KBM-7 (cell line): ENCODE data around the gene OOSP4B.
"Not testable (repeated sequence)": the region's sequence is repeated elsewhere in the genome, so short reads cannot be mapped to it uniquely, and the experiment has no call there.

Experiments
- DNase-seq: peaks from one replicate; pipeline ENCODE4 v3.0.0-alpha.2; 2015
- in situ Hi-C: fragments of 300-500 bp; cut with MboI; formaldehyde crosslinking; loops from 2 replicates; pipeline ENCODE4 v1.14.3; 2020; ENCODE audit warnings: low sequenced_read_pairs, low pct_unique_long_range_greater_than_20kb, mixed read lengths

The OOSP4B gene

DNA sequence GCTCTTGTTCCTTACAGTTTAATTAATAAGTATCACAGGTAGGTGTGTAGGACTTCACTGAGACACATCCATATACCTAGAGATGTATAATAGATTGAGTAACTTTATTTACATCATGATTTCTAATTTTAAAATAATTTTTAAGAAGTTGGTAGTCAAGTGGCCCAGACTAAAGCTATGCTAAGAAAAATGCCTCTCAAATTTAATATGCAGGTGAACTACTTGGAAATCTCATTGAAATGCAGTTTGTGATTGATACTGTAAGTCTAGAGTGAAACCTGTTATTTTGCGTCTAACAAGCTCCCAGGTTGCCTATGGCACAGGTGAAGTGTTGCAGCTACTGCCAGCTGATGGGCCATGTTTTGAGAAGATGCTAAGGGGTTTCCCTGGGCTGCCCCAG, at the start of gene OOSP4B:
TSS of gene OOSP4B (plus strand) at position 301 of the 400 bp plus-strand sequence.
- DNase-seq: no peak
- in situ Hi-C loops: no loop called here

DNA sequence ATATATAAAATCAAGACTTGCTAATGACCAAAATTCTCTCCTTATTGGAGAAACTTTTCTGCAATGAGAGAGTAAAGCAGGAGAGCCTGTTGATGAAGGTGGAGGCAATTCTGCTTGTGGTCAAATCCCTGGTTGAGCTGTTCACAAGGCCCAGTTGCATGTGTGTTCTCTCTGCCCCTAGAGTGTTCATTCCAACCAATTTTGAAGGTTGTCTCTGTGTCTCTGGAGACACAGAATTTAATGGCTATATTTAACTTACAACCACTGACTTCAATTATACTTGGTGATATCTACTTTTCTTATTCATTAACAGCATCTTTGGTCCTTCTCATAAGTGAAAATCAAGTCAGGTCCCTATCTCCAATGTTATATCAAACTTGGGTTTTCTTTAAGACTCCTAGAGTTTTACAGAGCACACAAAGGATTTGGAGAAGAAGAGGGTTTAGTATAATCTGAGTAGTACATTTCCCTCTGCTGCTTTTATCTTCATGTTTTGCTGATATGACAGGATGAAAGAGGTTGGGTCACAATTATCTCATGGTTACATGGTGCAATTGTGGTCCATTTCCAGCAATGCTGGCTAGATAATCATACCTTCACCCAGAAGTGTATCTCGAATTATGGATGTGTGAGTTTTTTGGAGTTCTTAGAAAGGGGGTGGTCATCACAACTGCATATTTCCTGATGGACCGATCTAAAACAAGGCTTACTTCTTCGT, 49.1 kb upstream of the OOSP4B start:
- in situ Hi-C loops: no loop called here
- no peak for DNase-seq

DNA sequence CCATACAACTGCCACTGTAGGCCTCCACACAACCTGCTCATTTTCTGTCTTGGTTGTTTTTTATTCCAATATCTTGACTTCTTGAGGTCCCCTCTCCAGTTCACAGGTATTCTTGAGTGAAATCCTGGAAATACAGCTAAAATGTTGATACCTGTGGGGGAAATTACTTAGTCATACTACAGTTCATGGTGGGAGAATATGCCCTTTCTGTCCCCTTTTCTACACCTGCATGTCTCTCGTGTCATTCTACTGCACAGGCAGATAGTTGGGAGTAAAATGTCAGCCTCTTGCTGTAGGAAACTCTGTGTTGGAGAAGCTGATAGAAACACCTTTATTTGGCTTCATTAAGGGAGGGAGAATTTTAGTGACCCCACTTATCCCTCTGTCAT, 48.6 kb upstream of the OOSP4B start:
- in situ Hi-C loops: no loop called here

DNA sequence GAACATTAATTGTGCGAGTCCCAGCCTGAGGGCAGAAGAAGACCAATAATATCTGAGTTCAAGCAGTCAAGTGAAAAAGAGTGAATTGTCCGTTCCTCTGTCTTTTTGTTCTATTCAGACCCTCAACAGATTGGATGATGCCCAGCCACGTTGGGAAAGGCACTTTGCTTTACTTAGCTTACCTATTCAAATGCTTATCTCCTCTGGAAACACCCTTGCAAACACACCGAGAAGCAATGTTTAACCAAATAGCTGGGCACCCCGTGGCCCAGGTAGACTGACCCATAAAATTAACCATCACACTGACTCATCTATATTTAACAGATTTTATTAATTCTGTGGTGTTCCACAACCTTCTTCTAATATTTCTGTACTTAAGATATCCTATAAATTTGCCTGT, 43.9 kb upstream of the OOSP4B start:
- in situ Hi-C loops: no loop called here
- DNase-seq: no peak

More for the DNA sequence above, 48.6 kb upstream of the OOSP4B start:
- no peak for DNase-seq

DNA sequence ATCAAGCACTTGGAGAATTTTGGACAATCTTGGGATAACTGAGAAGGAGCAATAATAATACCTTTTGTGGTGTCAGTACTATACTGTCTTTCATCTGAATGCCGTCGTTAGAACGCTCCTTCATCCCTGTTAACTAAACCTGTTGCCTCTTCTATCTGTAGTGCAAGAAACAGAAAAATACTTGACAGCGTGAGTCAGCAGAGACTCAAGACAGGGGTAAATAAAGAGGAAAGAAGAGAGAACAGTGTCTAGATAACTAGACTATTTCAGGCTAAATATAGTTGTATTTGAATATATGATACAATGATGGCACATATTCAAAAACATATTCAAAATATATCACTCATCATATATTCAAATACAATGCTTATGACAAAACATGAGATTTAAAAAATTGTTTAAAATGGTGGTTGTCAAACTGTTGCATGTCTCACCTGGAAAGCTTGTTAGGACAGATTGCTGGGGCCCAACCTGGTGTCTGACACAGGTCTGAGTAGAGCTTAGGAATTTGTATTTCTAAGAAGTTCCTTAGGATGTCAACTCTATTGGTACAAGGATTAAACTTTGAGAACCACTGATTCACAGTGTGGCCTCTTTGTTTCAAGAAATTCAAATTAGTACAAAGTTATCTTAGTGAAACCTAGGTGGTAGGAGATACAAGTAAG, 35.7 kb upstream of the OOSP4B start:
- in situ Hi-C loops: no loop called here
- no peak for DNase-seq

DNA sequence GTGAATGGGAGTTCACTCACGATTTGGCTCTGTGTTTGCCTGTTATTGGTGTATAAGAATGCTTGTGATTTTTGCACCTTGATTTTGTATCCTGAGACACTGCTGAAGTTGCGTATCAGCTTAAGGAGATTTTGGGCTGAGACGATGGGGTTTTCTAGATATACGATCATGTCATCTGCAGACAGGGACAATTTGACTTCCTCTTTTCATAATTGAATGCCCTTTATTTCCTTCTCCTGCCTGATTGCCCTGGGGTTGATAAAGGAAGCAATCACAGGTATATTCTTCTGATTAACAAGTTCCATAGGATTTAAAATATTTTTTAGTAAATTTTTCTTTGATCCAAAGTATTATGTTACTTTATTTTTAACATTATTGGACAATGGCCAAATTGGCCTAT, 34.9 kb upstream of the OOSP4B start:
- DNase-seq, in situ Hi-C loops: not testable (repeated sequence)

DNA sequence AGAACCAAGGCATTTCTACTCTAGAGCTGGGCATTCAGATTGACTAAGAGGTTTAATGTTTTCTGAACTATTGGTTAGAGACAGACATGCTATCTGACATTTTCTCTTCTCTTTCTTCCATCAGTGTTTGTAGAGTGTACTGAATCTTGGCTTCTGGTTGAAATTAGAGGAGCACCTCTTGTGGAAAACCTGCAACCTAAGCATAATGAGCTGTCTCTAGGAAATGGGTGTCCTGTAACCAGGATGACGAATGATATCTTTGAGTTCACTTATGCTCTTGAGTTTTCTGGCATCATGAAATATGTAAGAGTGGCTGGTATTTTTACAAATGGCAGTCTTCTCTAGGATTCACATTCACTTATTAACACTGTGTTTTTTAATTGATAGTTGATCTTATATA, 33.8 kb upstream of the OOSP4B start:
- no peak for DNase-seq
- in situ Hi-C loops: no loop called here

DNA sequence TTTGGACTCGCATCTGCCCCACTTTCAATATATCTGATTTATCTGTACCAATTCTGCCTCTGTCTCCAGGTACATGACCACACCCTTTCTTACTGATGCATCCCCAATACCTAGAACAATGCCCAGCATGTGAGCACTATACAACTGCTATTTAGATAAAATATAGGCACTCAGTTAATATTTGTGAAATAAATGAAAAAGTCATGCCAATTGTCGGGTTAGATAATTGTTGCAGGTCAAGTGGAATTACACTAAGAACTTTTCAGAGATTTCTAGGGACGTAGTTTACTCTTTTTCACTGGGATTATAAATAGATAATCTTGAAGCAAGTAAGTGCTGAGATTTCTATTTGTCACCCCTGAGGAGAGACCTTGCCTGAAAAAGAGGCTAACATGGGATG, 32.6 kb upstream of the OOSP4B start:
- no peak for DNase-seq
- in situ Hi-C loops: no loop called here

DNA sequence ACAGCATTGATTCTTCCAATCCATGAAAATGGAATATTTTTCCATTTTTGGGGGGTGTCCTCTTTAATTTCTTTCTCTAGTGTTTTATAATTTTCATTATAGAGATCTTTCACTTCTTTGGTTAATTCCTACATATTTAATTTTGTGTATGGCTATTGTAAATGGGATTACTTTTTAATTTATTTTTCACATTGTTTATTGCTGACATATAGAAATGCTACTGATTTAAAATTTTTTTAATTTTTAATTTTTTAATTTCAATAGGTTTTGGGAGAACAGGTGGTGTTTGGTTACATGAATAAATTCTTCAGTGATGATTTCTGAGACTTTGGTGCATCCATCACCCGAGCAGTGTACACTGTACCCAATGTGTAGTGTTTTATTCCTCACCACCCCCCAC, 26.6 kb upstream of the OOSP4B start:
- DNase-seq: no peak
- in situ Hi-C loops: no loop called here

DNA sequence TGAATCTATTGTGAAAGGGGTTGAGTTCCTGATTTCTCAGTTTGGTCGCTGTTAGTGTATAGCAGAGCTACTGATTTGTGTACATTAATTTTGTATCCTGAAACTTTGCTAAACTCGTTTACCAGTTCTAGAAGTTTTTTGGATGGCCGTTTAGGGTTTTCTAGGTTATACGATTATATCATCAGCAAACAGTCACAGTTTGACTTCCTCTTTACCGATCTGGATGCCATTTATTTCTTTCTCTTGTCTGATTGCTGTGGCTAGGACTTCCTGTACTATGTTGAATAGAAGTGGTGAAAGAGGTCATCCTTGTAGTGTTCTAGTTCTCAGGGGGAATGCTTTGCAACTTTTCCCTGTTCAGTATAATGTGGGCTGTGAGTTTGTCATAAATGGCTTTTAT, 24.6 kb upstream of the OOSP4B start:
- peak; percentile 64 for DNase-seq
- in situ Hi-C loops: no loop called here

DNA sequence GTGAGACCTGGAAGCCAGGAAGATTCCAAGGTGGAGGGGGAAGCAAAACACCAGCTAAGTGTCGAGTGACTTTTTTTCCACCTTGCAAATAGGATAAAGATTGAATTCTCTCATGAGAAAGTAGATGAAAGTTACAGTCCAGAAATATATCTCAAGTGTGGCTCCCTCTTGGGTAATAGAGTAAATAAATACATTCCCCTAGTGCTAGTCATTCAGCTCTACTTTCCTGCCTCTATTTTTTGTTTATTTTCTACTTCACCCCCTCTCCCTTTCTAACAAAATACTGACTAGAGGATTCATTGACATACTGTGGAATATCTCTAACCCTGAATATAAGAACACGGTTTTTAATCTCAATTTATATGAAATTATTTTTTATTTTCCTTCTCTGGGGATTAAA, 19.2 kb upstream of the OOSP4B start:
- in situ Hi-C loops: no loop called here

DNA sequence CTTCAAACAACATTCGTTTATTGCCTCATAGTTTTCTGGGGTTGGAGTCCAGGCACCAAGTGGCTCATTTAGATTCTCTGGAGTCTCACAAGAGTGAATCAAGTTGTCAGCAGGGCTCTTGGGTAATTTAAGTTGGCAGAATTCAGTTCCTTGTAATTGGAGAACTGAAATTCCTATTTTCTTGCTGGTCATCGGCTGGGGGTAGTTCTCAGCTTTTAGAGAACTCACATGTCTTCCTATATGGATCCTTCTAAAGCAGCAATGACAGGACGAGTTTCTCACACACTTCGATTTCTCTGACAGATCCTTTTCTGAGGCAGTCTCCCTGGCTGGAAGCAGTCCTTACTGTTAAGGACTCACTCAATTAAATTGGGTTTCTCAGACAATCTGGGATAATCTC, 17.3 kb upstream of the OOSP4B start:
- no peak for DNase-seq
- in situ Hi-C loops: no loop called here

More for the DNA sequence above, 19.2 kb upstream of the OOSP4B start:
- no peak for DNase-seq

DNA sequence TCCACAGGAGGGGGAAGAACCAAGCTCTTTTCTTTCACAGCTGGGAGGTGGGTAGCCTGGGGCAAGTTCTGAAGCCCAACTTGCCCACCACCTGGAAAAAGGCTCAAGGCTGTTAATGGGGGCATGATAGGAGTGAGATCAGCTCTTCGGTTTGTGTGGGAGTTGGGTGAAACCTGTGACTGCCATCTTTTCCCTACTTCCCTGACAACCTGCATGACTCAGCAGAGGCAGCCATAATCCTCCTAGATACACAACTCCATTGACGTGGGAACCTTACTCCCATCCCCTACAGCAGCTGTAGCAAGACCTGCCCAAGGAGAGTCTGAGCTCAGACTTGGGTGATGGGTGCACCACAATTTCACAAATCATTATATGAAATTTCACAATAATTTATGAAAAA, 13.3 kb upstream of the OOSP4B start:
- DNase-seq: no peak
- in situ Hi-C loops: no loop called here

DNA sequence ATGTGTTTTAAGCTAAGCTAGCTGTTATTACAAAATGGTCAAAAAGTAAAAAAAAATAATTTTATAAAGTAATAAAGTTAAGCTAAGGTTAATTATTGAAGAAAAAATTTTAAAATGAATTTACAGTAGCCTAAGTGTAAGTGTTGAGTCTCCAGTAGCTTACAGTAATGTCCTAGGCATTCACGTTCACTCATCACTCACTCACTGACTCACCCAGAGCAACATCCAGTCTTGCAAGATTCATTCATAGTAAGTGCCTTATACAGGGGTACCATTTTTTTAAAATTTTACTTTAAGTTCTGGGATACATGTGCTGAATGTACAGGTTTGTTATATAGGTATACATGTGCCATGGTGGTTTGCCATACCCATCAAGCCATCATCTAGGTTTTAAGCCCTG, 11.6 kb upstream of the OOSP4B start:
- in situ Hi-C loops: no loop called here
- DNase-seq: no peak

DNA sequence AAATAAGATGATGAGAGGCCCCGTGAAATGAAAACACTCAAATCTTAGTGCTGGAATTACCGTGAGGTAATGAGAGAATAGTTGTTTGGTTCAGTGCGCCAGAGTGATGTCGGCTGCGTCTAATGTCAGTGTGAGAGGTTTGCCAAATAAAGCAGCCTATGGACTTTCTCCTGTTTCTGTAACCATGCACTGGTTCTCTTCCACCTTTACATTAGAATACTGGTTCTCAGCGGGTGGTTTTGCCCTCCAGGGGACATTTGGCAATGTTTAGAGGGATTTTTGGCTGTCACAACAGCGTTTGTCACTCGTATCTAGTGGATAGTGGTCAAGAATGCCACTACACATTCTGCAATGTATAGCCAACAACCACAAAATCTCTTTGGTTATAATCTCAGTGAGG, 1.1 kb downstream of the OOSP4B start:
- in situ Hi-C loops: no loop called here
- DNase-seq: no peak

DNA sequence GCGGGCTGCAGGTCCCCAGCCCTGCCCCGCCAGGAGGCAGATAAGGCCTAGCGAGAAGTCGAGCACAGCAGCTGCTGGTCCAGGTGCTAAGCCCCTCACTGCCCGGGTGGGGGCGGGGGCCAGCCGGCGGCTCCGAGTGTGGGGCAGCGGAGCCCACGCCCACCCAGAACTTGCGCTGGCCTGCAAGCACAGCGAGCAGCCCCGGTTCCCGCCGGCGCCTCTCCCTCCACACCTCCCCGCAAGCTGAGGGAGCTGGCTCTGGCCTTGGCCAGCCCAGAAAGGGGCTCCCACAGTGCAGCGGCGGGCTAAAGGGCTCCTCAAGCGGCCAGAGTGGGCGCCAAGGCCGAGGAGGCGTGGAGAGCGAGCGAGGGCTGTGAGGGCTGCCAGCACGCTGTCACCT, 3.4 kb downstream of the OOSP4B start:
- DNase-seq, in situ Hi-C loops: not testable (repeated sequence)

DNA sequence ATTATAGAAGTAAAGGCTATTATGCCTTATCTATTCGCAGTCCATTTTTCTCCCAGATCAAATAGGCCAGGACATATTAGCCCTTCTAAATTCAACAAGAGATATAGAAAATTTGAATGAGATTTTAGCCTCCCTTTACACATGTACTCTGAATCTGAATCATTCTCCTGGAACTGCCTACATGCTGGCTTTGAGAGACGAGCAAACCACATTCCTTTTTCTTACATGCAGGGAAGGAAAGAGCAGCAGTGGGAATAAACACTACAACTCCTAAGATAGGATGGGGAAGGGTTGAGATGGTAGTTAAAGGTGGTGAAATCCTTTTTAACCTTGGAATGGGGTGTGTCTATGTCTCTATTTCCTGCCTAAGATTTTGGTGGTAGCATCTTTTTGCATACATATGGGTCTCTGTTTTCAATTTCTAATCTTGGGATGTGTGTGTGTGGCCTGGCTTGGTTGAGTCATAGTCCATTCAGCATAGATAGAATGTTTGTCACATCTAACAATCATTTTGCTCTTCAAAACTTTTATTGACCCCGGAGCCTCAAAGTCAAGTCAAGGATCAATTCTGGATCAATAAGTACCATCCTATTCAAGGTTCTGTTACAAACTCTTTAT, 12.1 kb downstream of the OOSP4B start:
- DNase-seq: no peak
- in situ Hi-C loops: no loop called here

DNA sequence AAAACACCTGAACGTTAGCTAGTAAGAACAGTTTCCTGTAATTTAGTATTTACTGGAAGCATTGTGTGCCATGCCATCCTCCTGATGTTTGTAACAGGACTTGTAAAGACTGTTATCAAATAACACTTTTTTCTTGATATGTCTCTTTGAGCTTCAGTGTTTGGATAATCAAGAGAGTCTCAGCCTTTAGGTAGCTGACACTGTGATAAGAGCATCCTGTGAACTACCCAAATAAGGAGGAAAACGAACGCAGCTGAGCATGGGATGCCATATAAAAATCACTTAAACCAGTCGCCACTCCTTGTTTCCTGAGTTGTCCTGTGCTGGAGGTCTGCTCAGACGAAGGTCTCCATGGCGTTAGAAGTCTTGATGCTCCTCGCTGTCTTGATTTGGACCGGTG, 23.1 kb downstream of the OOSP4B start, which contains the start of gene OOSP2:
TSS of gene OOSP2 (plus strand) at position 301 of the 400 bp plus-strand sequence. CDS start at position 352, 51 bp downstream.
- in situ Hi-C loops: no loop called here
- no peak for DNase-seq

DNA sequence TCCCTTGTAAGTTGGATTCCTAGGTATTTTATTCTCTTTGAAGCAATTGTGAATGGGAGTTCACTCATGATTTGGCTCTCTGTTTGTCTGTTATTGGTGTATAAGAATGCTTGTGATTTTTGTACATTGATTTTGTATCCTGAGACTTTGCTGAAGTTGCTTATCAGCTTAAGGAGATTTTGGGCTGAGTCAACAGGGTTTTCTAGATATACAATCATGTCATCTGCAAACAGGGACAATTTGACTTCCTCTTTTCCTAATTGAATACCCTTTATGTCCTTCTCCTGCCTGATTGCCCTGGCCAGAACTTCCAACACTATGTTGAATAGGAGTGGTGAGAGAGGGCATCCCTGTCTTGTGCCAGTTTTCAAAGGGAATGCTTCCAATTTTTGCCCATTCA, 33.4 kb downstream of the OOSP4B start:
- in situ Hi-C loops, DNase-seq: not testable (repeated sequence)

DNA sequence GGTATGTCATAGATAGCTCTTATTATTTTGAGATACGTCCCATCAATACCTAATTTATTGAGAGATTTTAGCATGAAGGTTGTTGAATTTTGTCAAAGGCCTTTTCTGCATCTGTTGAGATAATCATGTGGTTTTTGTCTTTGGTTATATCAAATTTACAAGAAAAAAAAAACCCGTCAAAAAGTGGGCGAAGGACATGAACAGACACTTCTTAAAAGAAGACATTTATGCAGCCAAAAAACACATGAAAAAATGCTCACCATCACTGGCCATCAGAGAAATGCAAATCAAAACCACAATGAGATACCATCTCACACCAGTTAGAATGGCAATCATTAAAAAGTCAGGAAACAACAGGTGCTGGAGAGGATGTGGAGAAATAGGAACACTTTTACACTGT, 33.9 kb downstream of the OOSP4B start:
- in situ Hi-C loops, DNase-seq: not testable (repeated sequence)
